Heart right ventricle (tissue), 16 donors: ENCODE measurements around the gene LBX1. TPM values are rescaled to one million over a fixed set of nuclear protein-coding genes. Genes with fewer than 3 reads are reported as not detected.

Experiments
- ATAC-seq, 8 donors: fragments of 200-7000 bp; cut with Tn5 transposase; one replicate each; pipeline ENCODE4 v1.9.1; 2020; ENCODE audit warnings: mild to moderate bottlenecking in 8 of 8, moderate library complexity in 8 of 8, moderate number of reproducible peaks in 1 of 8
- DNase-seq, 2 donors: peaks; one replicate each; pipeline ENCODE4 v3.0.0-alpha.2; 2020
- H3K27ac ChIP-seq, 10 donors: fragments of 200-600 bp; sonication (generic) in 2 of 10; one replicate each; pipeline versions ENCODE4 v1.5.0 to v1.8.0; 2020 to 2022; ENCODE audit warnings: mild to moderate bottlenecking in 3 of 10
- H3K27me3 ChIP-seq, 7 donors: fragments of 200-600 bp; one replicate each; pipeline ENCODE4 v1.8.0; 2021 to 2022; ENCODE audit warnings: mild to moderate bottlenecking in 2 of 7
- H3K36me3 ChIP-seq, 9 donors: fragments of 200-600 bp; sonication (generic) in 1 of 9; one replicate each; pipeline versions ENCODE4 v1.5.0 to v1.8.0; 2020 to 2022; ENCODE audit warnings: mild to moderate bottlenecking in 2 of 9
- H3K4me1 ChIP-seq, 9 donors: fragments of 200-600 bp; sonication (generic) in 1 of 9; one replicate each; pipeline versions ENCODE4 v1.5.0 to v1.8.0; 2020 to 2022; ENCODE audit warnings: mild to moderate bottlenecking in 4 of 9
- H3K4me3 ChIP-seq, 10 donors: fragments of 200-600 bp; sonication (generic) in 2 of 10; one replicate each; pipeline versions ENCODE4 v1.5.0 to v1.8.0; 2020 to 2022; ENCODE audit warnings: mild to moderate bottlenecking in 7 of 10, moderate library complexity in 2 of 10
- H3K9me3 ChIP-seq, 11 donors: fragments of 200-600 bp in 10 of 11; sonication (generic) in 2 of 11; one replicate each; pipeline versions ENCODE4 v1.5.0 to v1.8.0; 2013 to 2022; ENCODE audit warnings: mild to moderate bottlenecking in 2 of 11, control low read depth in 1 of 11, moderate library complexity in 1 of 11
- CTCF ChIP-seq, 9 donors: fragments of 200-600 bp; sonication (generic) in 2 of 9; IDR thresholded peaks; one replicate each; pipeline versions ENCODE4 v1.5.0 to v1.8.0; 2021 to 2022; ENCODE audit warnings: antibody characterized with exemption in 9 of 9, mild to moderate bottlenecking in 5 of 9, moderate library complexity in 1 of 9
- WGBS, 2 donors: extraction: QIAGEN DNeasy Blood & Tissue Kit; methylation state at CpG; one replicate each; pipeline ENCODE4 v1.1.7; 2013; ENCODE audit warnings: inconsistent platforms in 1 of 2; 5-methylcytosine and 5-hydroxymethylcytosine counted together
- intact Hi-C, 10 donors: fragments of 100-400 bp; cut with DNase I; formaldehyde crosslinking; loops; one replicate each; pipeline versions ENCODE4 v1.11.1 to v1.14.2; 2022
- polyA plus RNA-seq, 2 donors: library from polyadenylated mRNA; stranded (reverse); fragments of 200-250 nt; gene quantifications; one replicate each; pipeline ENCODE4 v1.2.3, GENCODE V29; 2013
- total RNA-seq, 10 donors: library from RNA; stranded (reverse); fragmentation: NEBNext Ultra II Directional in 3 of 10; extraction: Animal tissue kit (Norgen Biotek cat#: 25700) in 3 of 10; gene quantifications; one replicate each; pipeline versions ENCODE4 v1.2.1 to v1.2.4, GENCODE V29; 2021 to 2023
- donor health status: Arrhythmogenic right ventricular cardiomyopathy.
- donor health status: ischemic (EF 13 %, LVEDD 7.1; RV severe dilation, severe dysfunction).
- donor health status: healthy with polysubstance abuse.
- donor health status: DM: no; HTN: yes; CAD: no.
- donor health status: DM: no; HTN: no; CAD: no.
- donor health status: ischemic (EF 25% LVEDD 6.9; RV normal size, moderate dysfunction).
- donor health status: ischemic (EF 25% LVEDD 5.7; RV mildly dilated, moderate dysfunction).
- donor health status: healthy.
- donor health status: DM: yes; HTN: yes; CAD: no.
- donor health status: Ischemic cardiomyopathy.
- donor health status: ischemic (EF 35%, LVEDD 5.7; RV mildly dilated, moderate dysfunction).
- donor health status: nonischemic (EF 11% LVEDD 7.7; RV severe dilation, severe dysfunction).
- donor health status: DM: yes; HTN: yes; CAD: no.
- donor health status: PGD.
- donor health status: ischemic (EF 29% LVEDD 5.4; RV normal size, mild dysfunction).
- donor health status: nonischemic (EF 23%, LVEDD 6.1; RV moderate dilation, normal function).

Gene LBX1
- total and polyA plus RNA-seq, 12 donors, result not detected

GRCh38 chr10:101263150-101263752 lies 34.0 kb upstream of the LBX1 start:
- TF ChIP-seq CTCF (IDR thresholded peaks at IDR 0.05), result no peak
- no peaks in the 10 kb centered on the region for H3K36me3 ChIP-seq
- DNase-seq (no peak), ATAC-seq (no peak)
- 63 to 68% methylated on average over 11 of the region's 11 CpGs for WGBS, 2 donors
- no peaks in the 10 kb centered on the region for H3K4me1 ChIP-seq
- intact Hi-C loops, result no loop called here
- H3K27me3 ChIP-seq, result peaks cover 0 to 66% (median 51%) of the 10 kb centered on the region in 7 donors
- peaks cover 0 to 9% (median 5%) of the 10 kb centered on the region in 11 donors for H3K9me3 ChIP-seq
- H3K27ac ChIP-seq, result no peak overlapping the region
- no peak overlapping the region for H3K4me3 ChIP-seq

- no peaks in the 10 kb centered on the region for H3K36me3 ChIP-seq
- WGBS, 2 donors, result 58 to 62% methylated on average over 9 of the region's 9 CpGs
- no peak overlapping the region for H3K27ac ChIP-seq
- H3K27me3 ChIP-seq, result peaks cover 0 to 66% (median 51%) of the 10 kb centered on the region in 7 donors
- peaks cover 0 to 17% (median 10%) of the 10 kb centered on the region in 11 donors for H3K9me3 ChIP-seq
- DNase-seq, result no peak
- no peak overlapping the region for H3K4me3 ChIP-seq
- ATAC-seq, result no peak
- H3K4me1 ChIP-seq, result no peaks in the 10 kb centered on the region
- TF ChIP-seq CTCF (IDR thresholded peaks at IDR 0.05), result no peak
- intact Hi-C loops, result no loop called here
Observed at GRCh38 chr10:101262147-101262546, 32.9 kb upstream of the LBX1 start.

GRCh38 chr10:101261702-101262101 lies 32.4 kb upstream of the LBX1 start:
- peaks cover 0 to 17% (median 10%) of the 10 kb centered on the region in 11 donors for H3K9me3 ChIP-seq
- no peak for ATAC-seq
- 56 to 66% methylated on average over 3 of the region's 3 CpGs for WGBS, 2 donors

GRCh38 chr10:101260764-101261481 lies 31.7 kb upstream of the LBX1 start:
- no peak overlapping the region for H3K4me3 ChIP-seq
- WGBS, 2 donors, result 33 to 37% methylated on average over 21 of the region's 21 CpGs
- no peaks in the 10 kb centered on the region for H3K36me3 ChIP-seq
- H3K4me1 ChIP-seq, result no peaks in the 10 kb centered on the region
- intact Hi-C loops, result no loop called here
- no peak for TF ChIP-seq CTCF (IDR thresholded peaks at IDR 0.05)
- H3K27me3 ChIP-seq, result peaks cover 0 to 60% (median 51%) of the 10 kb centered on the region in 7 donors
- DNase-seq (no peak), ATAC-seq (no peak)
- H3K27ac ChIP-seq, result no peak overlapping the region
- H3K9me3 ChIP-seq, result peaks cover 0 to 17% (median 10%) of the 10 kb centered on the region in 11 donors

More at GRCh38 chr10:101261702-101262101, 32.4 kb upstream of the LBX1 start:
- Histone ChIP-seq H3K4me3 (no peak overlapping the region), H3K27ac (no peak overlapping the region), H3K36me3 (no peaks in the 10 kb centered on the region), H3K4me1 (no peaks in the 10 kb centered on the region), H3K27me3 (peaks cover 0 to 65% (median 51%) of the 10 kb centered on the region in 7 donors)
- intact Hi-C loops, result no loop called here
- DNase-seq, result no peak
- no peak for TF ChIP-seq CTCF (IDR thresholded peaks at IDR 0.05)
